Astrocyte of the cerebellum (primary cell): ENCODE data around the gene MYEOV.

Source experiments
- DNase-seq: peaks from one replicate; pipeline ENCODE4 v3.0.0-alpha.2; 2011; ENCODE audit warnings: low read depth
- H3K4me3 ChIP-seq: 2 replicates; pipeline ENCODE4 v1.5.1; 2011; ENCODE audit warnings: mild to moderate bottlenecking, low read depth, low read length, moderate library complexity
- CTCF ChIP-seq: IDR thresholded peaks from 2 replicates; pipeline ENCODE4 v1.5.1; 2012; ENCODE audit warnings: low read length, low read depth, moderate library complexity, mild to moderate bottlenecking; ENCODE audit errors: missing control alignments
- in situ Hi-C: cut with HindIII; loops from 2 replicates; pipeline ENCODE4 v1.10.0; 2017; ENCODE audit warnings: low sequenced_read_pairs

MYEOV gene

DNA sequence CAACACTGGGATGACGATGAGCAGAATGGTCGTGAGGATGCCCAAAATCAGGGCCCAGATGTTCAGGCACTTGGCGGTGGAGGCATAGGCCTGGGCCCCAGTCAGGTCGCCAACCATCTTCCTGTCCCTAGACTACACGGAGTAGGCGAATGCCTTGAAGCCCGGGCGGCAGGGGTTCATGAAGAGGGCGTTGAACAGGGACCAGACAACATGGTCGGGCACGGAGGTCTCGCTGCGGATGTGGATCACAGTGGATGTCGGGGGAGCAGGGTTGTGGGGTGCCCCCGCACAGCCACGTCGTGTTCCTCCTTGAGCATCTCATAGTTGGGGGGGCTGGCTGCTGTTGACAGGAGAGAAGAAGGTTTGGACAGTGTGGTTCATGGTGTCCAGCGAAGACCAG is 9.5 kb downstream of the MYEOV start:
- DNase-seq, result no peak
- in situ Hi-C loops, result no loop called here
- H3K4me3 ChIP-seq, result no peak overlapping the region
- no peak for TF ChIP-seq CTCF

GRCh38 chr11:69304258-69304657 is 10.3 kb downstream of the MYEOV start:
- in situ Hi-C loops, result no loop called here
- TF ChIP-seq CTCF, result no peak
- DNase-seq, result no peak
- no peak overlapping the region for H3K4me3 ChIP-seq

GRCh38 chr11:69304686-69305085 is 10.7 kb downstream of the MYEOV start:
- no peak for TF ChIP-seq CTCF
- no peak overlapping the region for H3K4me3 ChIP-seq
- in situ Hi-C loops, result no loop called here
- no peak for DNase-seq

GRCh38 chr11:69305885-69306540 is 12.1 kb downstream of the MYEOV start:
- no peak for TF ChIP-seq CTCF
- no peak overlapping the region for H3K4me3 ChIP-seq
- DNase-seq, result no peak
- in situ Hi-C loops, result no loop called here

- TF ChIP-seq CTCF, result no peak
- no peak for DNase-seq
- in situ Hi-C loops, result no loop called here
- H3K4me3 ChIP-seq, result no peak overlapping the region
Measured at GRCh38 chr11:69306821-69307220, 12.9 kb downstream of the MYEOV start.

DNA sequence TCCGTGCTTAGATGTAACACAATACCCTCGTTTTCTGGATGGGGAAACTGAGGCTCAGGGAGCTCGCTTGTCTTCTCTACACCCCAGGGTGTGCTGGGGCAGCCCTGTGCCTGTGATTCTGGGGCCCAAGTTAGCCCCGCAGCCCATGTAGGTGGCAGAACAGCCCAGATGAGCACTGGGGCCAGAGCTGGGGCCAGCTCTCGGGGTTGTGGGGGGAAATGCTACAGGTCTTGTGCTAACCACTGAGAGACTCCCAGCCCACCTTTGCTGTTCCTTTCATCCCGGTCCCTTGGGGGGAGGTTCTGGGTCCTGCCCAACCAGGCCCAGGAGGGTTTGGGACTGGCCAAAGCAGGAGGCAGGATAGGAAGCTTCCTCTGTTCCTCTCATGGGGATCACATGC is 13.5 kb downstream of the MYEOV start:
- in situ Hi-C loops, result no loop called here
- no peak overlapping the region for H3K4me3 ChIP-seq
- no peak for DNase-seq
- no peak for TF ChIP-seq CTCF
